Measurements from ENCODE around the gene HELZ2.

Gene HELZ2

DNA sequence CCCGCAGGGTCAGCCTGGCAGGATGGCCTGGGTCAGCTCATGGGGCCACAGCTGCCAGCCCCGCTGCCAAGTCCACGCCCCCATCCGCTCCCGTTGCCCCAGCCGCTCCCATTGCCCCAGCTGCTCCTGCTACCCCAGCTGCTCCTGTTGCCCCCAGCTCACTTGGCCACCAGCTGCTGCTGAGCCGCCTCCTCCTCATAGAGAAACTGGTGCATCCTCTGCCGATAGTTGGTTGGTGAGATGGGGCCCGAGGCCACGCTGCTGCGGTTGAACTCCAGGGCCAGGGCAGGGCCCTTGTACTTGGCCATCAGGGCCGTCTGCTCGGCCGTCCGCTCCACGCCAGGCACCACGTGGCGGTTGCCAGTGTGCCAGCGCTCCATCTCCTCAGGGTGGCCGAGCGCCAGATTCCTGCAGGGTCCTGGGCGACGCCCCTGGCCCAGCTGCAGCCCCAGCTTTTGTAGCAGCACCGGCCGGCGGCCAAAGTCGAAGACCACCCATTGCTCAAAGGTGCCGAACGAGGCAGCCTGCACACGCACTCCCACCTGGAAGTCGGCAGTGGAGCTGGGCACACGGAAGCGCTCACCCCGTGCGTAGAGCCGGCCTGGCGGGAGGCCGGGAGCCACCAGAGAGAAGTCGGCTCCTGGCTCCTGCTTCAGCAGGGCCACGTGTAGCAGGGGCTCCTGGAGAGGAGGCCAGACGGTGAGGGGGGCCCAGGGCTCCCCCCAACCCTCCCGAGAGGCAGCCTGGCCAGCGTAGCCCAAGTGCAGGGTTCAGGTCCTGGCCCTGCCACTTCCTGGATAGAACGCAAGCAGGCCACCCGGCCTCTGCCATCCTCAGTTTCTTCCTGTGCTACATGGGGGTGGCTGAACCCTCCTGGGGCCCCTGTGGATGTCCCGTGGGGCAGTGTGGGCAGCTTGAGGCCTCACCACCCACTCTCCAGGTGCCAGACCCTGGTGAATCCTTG, 4.8 kb downstream of the HELZ2 start:
- H3K27ac ChIP-seq, result no peak overlapping the region
- no peak for TF ChIP-seq ZFX (IDR thresholded peaks at IDR 0.05; ENCODE audit: borderline replicate concordance)
- TF ChIP-seq, protein P1, sequence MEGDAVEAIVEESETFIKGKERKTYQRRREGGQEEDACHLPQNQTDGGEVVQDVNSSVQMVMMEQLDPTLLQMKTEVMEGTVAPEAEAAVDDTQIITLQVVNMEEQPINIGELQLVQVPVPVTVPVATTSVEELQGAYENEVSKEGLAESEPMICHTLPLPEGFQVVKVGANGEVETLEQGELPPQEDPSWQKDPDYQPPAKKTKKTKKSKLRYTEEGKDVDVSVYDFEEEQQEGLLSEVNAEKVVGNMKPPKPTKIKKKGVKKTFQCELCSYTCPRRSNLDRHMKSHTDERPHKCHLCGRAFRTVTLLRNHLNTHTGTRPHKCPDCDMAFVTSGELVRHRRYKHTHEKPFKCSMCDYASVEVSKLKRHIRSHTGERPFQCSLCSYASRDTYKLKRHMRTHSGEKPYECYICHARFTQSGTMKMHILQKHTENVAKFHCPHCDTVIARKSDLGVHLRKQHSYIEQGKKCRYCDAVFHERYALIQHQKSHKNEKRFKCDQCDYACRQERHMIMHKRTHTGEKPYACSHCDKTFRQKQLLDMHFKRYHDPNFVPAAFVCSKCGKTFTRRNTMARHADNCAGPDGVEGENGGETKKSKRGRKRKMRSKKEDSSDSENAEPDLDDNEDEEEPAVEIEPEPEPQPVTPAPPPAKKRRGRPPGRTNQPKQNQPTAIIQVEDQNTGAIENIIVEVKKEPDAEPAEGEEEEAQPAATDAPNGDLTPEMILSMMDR (IDR thresholded peaks at IDR 0.05), result no peak

DNA sequence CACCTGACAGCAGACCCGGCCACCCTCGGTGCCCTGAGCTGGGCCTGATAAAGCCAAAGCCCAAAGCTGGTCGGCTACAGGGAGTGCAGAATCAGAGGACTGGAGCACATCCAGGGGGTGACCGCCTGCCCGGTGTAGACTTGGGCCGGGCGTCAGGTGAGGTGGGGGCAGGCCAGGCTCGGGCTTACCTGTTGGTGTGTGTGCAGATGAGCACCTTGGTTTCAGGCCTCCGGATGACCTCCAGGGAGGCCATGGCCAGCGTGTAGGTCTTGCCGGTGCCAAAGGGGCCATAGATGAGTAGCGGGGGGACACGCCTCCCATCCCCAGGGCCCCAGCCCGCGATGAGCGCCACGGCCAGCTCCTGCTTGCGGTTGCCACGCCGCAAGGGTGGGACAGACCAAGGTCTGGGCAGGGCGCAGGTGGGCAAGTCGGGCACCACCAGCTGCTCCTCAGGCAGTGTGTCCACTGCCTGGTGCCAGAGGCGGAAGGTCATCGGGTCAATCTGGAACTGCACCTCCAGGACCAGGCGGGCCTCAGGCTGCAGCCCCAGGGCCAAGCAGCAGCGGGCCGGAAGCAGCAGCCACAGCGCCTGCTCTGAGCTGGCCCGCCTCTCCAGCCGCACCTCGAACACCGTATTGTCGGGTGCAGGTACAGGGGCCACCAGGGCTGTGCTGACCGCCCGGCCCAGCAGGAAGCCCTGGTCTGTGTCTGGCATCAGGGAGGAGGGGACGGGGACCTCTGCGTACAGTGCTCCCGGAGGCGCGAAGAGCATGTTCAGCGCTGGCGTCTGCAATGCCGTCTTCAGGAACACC, 5.7 kb downstream of the HELZ2 start:
- no peak overlapping the region for H3K27ac ChIP-seq
- TF ChIP-seq, protein P1 (IDR thresholded peaks at IDR 0.05), result no peak
- TF ChIP-seq ZFX (IDR thresholded peaks at IDR 0.05; ENCODE audit: borderline replicate concordance), result no peak

DNA sequence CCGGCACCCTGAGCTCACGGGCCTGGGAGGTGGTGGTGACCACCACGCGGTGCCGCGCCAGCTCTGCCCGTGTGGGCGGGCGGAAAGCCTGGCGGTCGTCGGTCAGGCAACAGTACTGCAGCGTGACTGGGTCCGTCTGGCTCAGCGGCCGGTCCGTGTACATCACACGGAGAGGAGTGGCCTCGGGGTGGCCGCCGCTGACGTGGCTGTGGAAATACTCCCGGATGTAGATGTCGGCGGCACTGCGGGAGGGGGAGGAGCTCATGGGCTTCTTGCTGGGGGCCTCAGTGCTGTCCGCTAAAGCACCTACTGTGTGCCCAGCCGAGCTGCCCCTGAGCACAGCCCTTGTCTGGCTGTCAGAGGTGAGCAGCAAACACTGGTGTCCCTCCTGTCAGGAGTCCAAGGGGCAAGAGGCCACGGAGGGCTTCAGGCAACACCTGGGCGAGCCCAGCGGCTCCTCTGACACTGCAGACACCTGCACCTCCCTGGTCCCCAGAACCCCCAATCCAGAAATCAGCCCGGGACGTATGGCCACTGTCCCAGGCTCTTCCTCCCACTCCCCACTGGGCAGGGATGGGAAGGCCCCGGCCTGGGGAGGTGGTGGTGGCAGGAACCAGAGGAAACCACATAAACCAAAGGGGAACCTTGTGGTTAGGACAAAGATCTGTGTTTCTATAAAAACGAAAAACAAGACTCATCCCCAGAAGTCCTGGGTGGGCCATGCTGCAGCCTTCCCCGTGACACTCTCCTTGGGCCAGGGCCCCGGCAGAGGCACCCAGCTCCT, 6.5 kb downstream of the HELZ2 start:
- TF ChIP-seq, protein P1 (IDR thresholded peaks at IDR 0.05), result no peak
- no peak for TF ChIP-seq ZFX (IDR thresholded peaks at IDR 0.05; ENCODE audit: borderline replicate concordance)
- H3K27ac ChIP-seq, result peak overlapping the region; percentile 35; the same call in 1 of the 2 replicates

DNA sequence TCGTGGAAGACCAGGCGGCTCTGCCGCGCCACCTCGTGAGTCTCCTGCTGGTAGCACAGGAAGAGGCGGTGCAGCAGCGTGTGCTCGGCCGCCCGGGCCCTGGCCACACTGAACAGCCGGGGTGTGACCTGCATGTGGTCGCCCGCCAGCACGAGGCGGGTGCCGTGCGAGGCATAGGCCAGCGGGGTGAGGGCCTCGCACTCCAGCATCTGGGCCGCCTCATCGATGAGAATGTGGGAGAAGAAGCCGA, 7.0 kb downstream of the HELZ2 start:
- peak overlapping the region; percentile 35; the same call in 1 of the 2 replicates for H3K27ac ChIP-seq
- TF ChIP-seq, protein P1 (IDR thresholded peaks at IDR 0.05), result peak; percentile 55
- no peak for TF ChIP-seq ZFX (IDR thresholded peaks at IDR 0.05; ENCODE audit: borderline replicate concordance)

DNA sequence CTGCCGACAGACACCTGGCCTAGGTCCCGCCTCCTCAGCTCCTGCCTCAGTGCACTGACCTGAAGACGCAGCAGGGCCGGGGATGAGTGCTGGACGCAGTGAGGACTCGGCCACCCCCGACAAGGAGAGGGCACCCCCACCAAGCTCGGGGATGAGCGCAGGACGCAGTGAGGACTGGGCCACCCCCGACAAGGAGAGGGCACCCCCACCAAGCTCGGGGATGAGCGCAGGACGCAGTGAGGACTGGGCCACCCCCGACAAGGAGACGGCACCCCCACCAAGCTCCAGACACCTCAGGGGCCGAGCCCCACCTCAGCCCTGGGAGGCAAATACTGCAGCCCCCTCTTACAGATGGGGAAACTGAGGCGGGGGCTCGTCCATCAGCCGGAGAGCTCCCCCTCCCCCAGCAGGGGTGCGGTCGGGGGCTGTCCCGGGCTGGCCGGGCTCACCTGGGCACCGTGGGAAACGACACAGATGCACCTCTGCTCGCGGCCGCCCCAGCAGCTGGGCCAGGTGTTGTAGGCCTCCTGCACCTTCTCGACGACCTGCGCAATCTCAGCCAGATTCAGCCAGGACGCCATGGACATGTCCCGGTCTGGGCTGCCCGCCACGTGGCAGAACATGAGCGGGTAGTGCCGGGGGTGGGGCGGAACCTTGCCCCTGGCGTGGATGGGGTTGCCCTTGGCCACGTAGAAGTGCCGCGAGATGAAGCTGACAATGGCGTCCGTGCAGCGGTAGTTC, 7.5 kb downstream of the HELZ2 start:
- H3K27ac ChIP-seq, result peak overlapping the region; percentile 35; the same call in 1 of the 2 replicates
- no peak for TF ChIP-seq ZFX (IDR thresholded peaks at IDR 0.05; ENCODE audit: borderline replicate concordance)

DNA sequence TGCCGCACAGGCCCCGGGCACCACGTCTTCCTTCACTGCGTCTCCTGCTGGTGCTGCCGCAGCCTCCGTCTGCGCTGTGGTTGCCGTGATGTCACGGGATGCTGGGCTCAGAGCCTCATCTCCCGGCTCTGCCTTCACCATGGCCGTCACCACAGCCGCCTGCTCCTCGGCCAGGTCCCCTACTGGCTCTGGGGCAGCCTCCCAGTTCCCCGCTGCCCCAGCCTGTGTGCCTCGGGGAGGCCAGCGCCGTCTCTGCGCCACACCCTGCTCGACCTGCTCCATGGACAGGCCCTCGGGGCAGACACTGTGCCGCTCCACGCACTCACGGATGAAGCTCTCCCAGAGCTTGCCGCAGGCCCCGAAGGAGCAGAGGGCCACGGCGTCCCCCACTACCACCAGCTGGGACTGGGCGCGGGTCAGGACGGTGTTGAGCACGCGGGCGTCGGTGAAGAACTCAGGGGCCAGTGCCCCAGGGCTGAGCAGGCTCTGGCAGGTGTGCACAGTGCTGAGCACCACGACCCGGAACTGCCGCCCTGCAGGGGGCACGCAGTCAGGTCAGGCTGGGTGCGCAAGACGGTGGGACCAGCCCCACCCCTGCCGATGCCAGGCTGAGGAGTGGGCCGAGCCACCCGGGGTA, 8.2 kb downstream of the HELZ2 start:
- no peak for TF ChIP-seq ZFX (IDR thresholded peaks at IDR 0.05; ENCODE audit: borderline replicate concordance)
- TF ChIP-seq, protein P1 (IDR thresholded peaks at IDR 0.05), result no peak
- no peak overlapping the region for H3K27ac ChIP-seq
